Measurements from ENCODE around the gene MSH2.
"Not testable (repeated sequence)": the region's sequence is repeated elsewhere in the genome, so short reads cannot be mapped to it uniquely, and the experiment has no call there.

The MSH2 gene

GRCh38 chr2:47402805-47403608 lies at the start of gene MSH2:
Gene MSH2 (plus strand): TSS chr2:47403156. CDS start chr2:47403192, 36 bp downstream.
- intact Hi-C loops (cut with DNase I) = loop anchor here (10.0 kb wide), 1 partner anchor 502 kb away; the partner anchor contains the start of gene FBXO11
- peak; percentile 88 to 99 (median 94) for DNase-seq

DNA sequence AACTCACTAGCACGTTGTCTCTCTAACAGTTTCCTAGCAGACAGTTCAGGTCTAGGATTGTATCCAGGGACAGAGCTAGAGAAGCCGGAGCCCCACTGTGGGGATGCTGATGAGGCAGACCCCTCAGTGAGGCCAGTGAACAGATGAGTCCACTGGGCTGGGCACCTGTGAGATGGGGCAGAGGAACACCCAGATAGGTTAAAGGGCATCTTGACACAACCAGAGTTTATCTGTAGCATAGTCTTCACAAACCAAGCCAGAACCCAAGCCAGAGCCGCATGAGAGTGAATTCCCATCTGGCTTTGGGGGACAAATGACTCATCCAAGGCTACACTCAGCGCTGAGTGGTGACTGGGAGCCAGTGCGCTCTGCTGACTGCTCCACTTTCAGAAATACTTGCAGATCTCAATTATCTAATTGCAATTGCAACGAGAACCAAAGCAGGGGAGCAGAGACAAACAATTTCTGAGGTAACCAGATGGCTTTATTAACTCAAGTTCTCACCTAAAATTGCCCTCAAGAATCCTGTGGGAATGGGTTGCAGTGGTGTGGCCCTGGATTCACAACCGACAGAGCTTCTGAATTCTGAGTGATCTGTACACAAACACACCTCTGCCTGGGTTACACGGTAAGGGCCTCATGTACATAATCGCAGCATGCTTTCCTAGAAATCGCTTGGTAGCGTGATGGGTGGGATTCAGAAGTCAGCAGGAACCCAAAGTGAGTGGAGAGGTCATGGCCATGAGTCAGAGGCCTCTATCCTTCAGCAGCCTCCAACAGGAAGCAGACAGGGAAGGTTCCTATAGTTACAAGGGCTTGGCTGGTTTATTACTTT lies 48.7 kb upstream of the MSH2 start:
- no peak for DNase-seq
- intact Hi-C loops (cut with DNase I) = no loop called here

DNA sequence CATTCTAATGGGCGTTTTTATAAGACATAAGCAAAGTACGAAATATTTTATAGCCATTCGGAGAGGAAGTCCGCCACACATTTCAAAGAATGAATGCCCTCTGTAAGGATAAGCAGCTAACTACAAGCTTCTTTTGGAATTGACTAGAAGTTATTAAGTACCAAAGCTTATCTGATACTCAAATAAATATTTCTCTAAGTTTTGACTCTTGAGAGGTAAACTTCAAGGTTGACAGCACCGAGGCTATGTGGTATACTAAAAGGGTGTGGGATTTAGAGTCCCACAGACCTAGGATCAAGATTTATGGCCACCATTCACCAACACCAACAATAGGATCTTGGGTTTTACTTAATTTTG lies 48.1 kb upstream of the MSH2 start:
- no peak for DNase-seq
- intact Hi-C loops (cut with DNase I) = no loop called here

DNA sequence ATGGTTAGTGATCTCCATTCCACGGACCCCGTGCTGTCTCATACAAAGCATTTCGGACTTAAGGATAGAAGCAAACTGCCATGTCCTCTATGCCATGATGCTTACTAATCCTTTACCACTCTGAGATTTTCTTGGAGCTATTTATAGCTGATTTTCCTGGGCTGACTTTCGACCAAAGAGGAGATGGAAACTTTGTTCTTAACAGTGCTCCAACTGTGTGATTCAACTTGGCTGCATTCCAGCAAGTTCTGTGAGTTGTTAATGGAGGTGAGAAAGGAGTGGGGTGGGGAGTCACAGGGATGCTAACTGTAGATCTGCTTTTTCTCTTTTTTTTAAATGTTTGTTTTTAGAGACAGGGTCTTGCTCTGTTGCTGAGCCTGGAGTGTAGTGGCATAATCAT lies 45.5 kb upstream of the MSH2 start:
- DNase-seq = no peak
- intact Hi-C loops (cut with DNase I) = no loop called here

GRCh38 chr2:47359375-47359868 lies 43.5 kb upstream of the MSH2 start:
- DNase-seq = no peak
- intact Hi-C loops (cut with DNase I) = no loop called here

DNA sequence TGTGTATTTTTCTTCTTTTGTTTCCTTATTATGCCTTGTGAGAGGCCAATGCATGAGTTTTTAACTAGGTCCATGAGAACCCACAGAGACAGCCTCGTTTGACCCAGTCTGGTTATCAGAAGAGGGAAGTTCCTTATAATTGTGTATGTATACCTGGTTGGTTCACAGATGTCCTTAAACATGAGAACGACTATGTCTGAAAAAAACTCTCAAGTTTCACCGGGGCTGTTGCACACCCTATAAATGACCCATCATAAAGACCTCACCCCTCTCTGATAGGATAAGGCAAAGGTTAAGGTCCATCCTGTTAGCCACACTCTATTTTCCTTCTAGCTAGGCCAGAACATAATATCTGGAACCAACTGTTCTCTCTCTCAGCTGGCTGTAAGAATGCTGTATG lies 42.7 kb upstream of the MSH2 start:
- intact Hi-C loops (cut with DNase I) = no loop called here
- no peak for DNase-seq

DNA sequence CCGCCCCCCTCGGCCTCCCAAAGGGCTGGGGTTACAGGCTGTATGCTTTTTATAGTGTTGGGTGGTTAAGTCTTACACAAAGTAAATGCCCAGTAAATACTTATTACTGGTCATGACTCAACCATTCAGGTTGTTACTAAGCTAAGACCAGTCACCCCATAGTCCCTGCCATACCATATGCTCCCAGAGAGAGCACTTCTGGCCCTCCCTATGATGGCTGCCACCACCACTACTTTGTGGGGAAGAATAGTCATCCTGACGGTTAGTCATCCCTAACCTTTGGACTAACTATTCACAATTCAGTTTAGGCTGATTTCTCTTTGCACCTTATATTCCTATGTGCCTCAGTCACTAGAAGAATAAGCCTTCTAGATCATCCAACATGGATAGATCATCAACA lies 42.0 kb upstream of the MSH2 start:
- intact Hi-C loops (cut with DNase I) = no loop called here
- DNase-seq = no peak

DNA sequence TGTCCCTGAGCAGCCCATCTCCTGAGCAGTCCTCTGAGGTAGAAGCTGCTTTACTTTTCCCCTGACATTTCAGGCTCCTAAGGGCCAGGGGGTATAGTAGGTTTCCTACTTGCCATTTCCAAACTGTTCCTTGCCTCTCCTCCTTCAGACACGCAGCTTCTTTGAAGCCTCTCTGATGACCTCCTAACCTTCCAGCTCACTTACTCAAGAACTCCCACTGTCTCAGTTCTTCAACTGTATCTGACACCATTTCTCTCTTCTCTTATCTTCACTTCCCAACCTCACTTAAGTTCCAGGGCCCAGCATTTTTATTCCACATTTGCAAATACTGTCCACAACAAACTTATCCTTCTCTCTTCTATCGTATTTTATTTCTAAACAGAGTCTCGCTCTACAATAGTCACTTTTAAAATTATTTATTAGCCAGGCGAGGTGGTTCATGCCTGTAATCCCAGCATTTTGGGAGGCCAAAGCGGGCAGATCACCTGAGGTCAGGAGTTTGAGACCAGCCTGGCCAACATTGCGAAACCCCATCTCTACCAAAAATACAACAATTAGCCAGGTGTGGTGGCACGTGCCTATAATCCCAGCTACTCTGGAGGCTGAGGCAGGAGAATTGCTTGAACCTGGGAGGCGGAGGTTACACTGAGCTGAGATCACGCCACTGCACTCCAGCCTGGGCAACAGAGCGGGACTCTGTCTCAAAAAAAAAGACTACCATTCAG lies 41.3 kb upstream of the MSH2 start:
- intact Hi-C loops (cut with DNase I); DNase-seq: not testable (repeated sequence)

- intact Hi-C loops (cut with DNase I) = no loop called here
- DNase-seq = peak in 5 of 10 donors; percentile 21 to 86 (median 43)
These were observed 29.2 kb upstream of the MSH2 start for GRCh38 chr2:47373747-47374146.

DNA sequence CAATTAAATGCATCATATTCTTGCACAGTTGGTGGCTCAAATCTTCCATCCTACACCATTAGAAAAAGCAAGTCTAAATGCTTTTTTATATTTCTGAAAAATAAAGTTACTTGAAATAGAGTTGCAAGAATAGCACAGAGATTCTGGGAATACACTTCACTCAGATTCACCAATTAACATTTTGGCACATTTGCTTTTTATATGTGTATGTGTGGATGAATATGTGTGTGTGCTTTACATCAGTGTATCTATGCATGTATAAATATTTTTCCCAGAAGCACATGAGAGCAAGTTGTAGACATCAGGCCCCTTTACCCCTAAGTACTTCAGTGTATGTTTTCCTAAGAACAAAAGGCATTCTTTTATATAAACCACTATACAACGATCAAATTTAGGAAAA lies 27.6 kb upstream of the MSH2 start:
- intact Hi-C loops (cut with DNase I) = no loop called here
- DNase-seq = no peak

DNA sequence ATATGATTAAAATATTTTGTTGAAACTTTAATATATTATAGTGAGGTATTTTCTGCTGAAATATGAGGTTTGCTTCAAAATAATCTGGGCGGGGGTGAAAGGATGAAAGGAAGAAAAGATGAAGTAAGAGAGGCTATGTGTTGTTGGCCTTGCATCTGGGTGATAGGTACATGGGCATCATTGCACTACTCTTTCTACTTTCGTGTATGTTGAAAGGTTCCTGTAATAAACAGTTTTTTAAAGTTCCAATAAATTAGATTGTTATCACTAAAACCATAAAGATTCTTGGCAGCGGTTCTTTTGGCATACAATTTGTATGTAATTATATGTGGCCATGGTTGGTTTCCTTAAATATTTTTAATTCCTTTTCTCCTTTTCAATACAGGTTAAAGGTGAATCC lies 23.6 kb upstream of the MSH2 start:
- intact Hi-C loops (cut with DNase I) = no loop called here
- DNase-seq = no peak

DNA sequence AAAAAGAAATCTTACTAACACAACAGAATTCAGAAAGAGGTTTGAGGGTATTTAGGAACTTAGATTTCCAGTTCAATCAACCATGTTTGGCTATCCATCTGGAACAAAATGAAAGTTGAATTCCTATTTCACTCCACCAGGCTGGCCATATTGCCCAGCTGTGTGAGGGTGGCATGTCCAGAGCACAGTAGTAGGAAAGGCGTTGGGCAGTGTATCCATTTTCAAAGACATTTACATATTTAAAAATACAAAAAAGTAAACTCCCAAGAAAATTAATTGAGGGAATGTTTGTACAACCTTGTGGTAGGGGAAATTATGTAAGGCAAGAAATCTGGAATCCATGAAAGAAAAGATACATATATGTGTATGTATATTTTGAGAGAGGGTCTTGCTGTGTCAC lies 21.5 kb upstream of the MSH2 start:
- no peak for DNase-seq
- intact Hi-C loops (cut with DNase I) = no loop called here

DNA sequence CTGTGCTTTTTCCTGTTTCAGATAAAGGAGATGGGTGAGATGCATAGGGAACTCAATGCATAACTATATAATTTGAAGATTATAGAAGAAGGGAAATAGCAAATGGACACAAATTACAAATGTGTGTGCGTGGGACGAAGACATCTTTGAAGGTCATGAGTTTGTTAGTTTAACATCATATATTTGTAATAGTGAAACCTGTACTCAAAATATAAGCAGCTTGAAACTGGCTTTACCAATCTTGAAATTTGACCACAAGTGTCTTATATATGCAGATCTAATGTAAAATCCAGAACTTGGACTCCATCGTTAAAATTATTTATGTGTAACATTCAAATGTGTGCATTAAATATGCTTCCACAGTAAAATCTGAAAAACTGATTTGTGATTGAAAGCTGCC lies 16.4 kb upstream of the MSH2 start:
- intact Hi-C loops (cut with DNase I) = no loop called here
- DNase-seq = no peak

- intact Hi-C loops (cut with DNase I) = loop anchor here (1.0 kb wide), 1 partner anchor 54 kb away; no protein-coding TSS in a partner anchor
- DNase-seq = no peak
These were observed 14.1 kb upstream of the MSH2 start for GRCh38 chr2:47388888-47389287.

- peak in 1 of 10 donors; percentile 26 for DNase-seq
- intact Hi-C loops (cut with DNase I) = no loop called here
These were observed 13.3 kb upstream of the MSH2 start for GRCh38 chr2:47389692-47390091.

DNA sequence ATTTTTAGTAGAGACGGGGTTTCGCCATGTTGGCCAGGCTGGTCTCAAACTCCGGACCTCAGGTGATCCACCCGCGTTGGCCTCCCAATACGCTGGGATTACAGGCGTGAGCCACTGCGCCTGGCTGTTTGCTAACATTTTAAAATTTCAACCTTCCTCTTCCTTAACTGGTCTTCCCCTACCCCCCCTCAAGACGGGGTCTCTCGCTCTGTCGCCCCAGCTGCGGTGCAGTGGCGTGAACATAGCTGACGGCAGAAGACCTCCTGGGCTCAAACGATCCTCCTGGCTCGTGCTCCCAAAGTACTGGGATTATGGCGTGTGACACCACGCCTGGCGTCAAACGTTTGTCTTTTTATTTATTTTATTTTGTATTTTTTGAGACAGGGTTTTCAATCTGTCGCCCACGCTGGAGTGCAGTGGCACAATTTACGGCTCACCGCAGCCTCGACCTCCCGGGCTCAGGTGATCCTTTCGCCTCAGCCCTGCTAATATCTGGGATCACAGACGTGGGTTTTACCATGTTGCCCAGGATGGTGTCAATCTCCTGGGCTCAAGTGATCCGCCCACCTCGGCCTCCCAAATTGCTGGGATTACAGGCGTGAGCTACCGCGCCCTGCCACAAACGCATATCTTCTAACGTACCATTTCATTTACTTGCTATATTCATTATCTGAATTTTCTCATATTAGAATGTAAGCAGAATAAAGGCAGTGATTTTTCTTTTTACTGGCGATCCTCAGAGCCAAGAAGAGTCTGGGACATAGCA lies 984 bp upstream of the MSH2 start:
- intact Hi-C loops (cut with DNase I) = loop anchor here (10.0 kb wide), 1 partner anchor 503 kb away; the partner anchor contains the start of gene FBXO11
- no peak for DNase-seq

- no peak for DNase-seq
- intact Hi-C loops (cut with DNase I) = loop anchor here (10.0 kb wide), 1 partner anchor 502 kb away; the partner anchor contains the start of gene FBXO11
These were observed 476 bp upstream of the MSH2 start for GRCh38 chr2:47402555-47402804.

DNA sequence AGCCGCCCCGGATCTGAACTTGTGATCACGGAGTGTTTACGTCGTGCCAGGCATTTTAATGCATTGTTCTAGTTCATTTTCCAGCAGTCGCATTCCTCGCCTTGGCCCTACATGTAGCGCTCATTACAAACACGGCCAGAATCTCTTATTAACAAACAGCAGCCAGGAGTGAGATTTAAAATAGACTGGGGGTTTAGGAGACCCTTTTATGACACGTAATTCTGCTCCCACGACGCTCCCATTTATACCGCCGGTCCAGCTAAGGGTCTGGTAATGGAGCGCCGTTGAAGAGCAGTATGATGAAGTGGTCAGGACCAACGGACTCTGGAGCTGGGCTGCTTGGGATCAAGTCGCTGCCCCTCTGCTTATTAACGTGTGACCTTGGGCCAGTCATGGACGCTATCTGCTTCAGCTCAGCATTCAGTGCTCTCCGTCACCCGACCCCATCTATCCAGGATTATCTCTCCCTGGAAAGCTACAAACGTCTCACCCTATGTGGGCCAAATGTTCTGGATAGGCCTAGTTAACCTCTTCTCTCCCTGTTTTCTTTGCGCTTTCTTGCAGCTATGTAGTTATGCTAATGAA lies 745 bp downstream of the MSH2 start:
- DNase-seq = no peak
- intact Hi-C loops (cut with DNase I) = loop anchor here (10.0 kb wide), 1 partner anchor 501 kb away; the partner anchor contains the start of gene FBXO11

DNA sequence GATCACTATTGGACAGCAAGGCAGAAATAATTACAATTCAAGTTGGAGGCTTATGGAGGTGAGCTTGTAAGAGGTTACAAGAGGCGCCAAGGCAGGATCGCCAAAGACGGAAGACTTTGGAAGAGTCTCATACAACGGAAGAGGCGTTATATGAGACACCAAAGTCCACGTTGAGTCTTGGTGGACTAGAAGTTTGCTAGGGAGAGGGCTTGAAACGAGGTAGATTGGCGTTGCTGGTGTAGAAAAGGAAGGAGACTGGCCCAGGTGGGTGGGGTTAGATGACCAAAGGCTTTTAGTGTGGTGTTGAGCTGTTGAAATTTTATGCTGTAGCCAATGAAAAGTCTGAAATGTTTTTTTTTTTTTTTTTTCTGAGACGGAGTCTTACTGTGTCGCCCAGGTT lies 1.4 kb downstream of the MSH2 start:
- DNase-seq = no peak

GRCh38 chr2:47405757-47406156 lies 2.8 kb downstream of the MSH2 start:
- DNase-seq = no peak
- intact Hi-C loops (cut with DNase I) = loop anchor here (10.0 kb wide), 1 partner anchor 499 kb away; the partner anchor contains the start of gene FBXO11

More for the DNA sequence above, 1.4 kb downstream of the MSH2 start:
- intact Hi-C loops (cut with DNase I) = loop anchor here (10.0 kb wide), 1 partner anchor 500 kb away; the partner anchor contains the start of gene FBXO11
